Lung (tissue), 12 donors: ENCODE results near the gene NOP9. TPM values are rescaled to one million over a fixed set of nuclear protein-coding genes. Genes with fewer than 3 reads are reported as not detected.

ENCODE experiments used
- ATAC-seq: fragments of 200-7000 bp; cut with Tn5 transposase; one replicate; pipeline ENCODE4 v1.9.1; 2020; ENCODE audit warnings: moderate number of reproducible peaks; ENCODE audit not compliant: insufficient read depth, low FRiP score
- DNase-seq, 3 donors: peaks; one replicate each; pipeline ENCODE4 v3.0.0-alpha.2; 2013 to 2017
- H3K27ac ChIP-seq, 2 donors: one replicate each; pipeline ENCODE4 v1.5.1; 2013; ENCODE audit warnings: mild to moderate bottlenecking in 2 of 2, moderate library complexity in 2 of 2, control low read depth in 1 of 2, inconsistent platforms in 1 of 2, low read depth in 1 of 2, low read length in 1 of 2
- H3K27me3 ChIP-seq, 3 donors: one replicate each; pipeline ENCODE4 v1.5.1; 2013; ENCODE audit warnings: low read length in 2 of 3; ENCODE audit not compliant: control insufficient read depth in 3 of 3, insufficient read depth in 3 of 3
- H3K36me3 ChIP-seq, 4 donors: one replicate each; pipeline ENCODE4 v1.5.1; 2013; ENCODE audit warnings: low read length in 4 of 4, mild to moderate bottlenecking in 1 of 4, moderate library complexity in 1 of 4; ENCODE audit not compliant: control insufficient read depth in 4 of 4, insufficient read depth in 4 of 4
- H3K4me1 ChIP-seq, 5 donors: one replicate each; pipeline ENCODE4 v1.5.1; 2013; ENCODE audit warnings: low read length in 5 of 5, mild to moderate bottlenecking in 2 of 5, moderate library complexity in 1 of 5; ENCODE audit not compliant: control insufficient read depth in 5 of 5, insufficient read depth in 5 of 5
- H3K4me3 ChIP-seq: one replicate; pipeline ENCODE4 v1.5.1; 2013; ENCODE audit warnings: mild to moderate bottlenecking, control low read depth, moderate library complexity
- H3K9ac ChIP-seq, 2 donors: one replicate each; pipeline ENCODE4 v1.5.1; 2013; ENCODE audit warnings: low read length in 2 of 2, control low read depth in 1 of 2; ENCODE audit not compliant: insufficient read depth in 1 of 2
- H3K9me3 ChIP-seq, 4 donors: one replicate each; pipeline ENCODE4 v1.5.1; 2013; ENCODE audit warnings: low read length in 3 of 4, mild to moderate bottlenecking in 1 of 4, moderate library complexity in 1 of 4; ENCODE audit not compliant: control insufficient read depth in 4 of 4, insufficient read depth in 3 of 4
- WGBS, 2 donors: extraction: QIAGEN DNeasy Blood & Tissue Kit; methylation state at CpG; one replicate each; pipeline ENCODE4 v1.1.7; 2013; 5-methylcytosine and 5-hydroxymethylcytosine counted together
- polyA plus RNA-seq, 2 donors: library from polyadenylated mRNA; stranded (reverse); fragments of 200-250 nt; gene quantifications; one replicate each; pipeline ENCODE4 v1.2.1, GENCODE V29; 2013
- total RNA-seq, 2 donors: library from RNA; depleted of rRNA in 1 of 2; stranded (reverse); fragments of >200 nt in 1 of 2; gene quantifications; one replicate each; pipeline ENCODE4 v1.2.1, GENCODE V29; 2014 to 2021
- TF ChIP-seq, protein P1 (sequence below): IDR thresholded peaks from 2 replicates; pipeline ENCODE4 v1.5.1; 2012; ENCODE audit warnings: mild to moderate bottlenecking; ENCODE audit errors: control extremely low read depth, extremely low read depth
- donor health status: control.
- donor health status: control.
- donor health status: Bipolar disorder and iron deficiency.
- donor health status: healthy.
- donor health status: DM: yes; HTN: yes; CAD: no.

Gene NOP9
- total and polyA plus RNA-seq, 4 donors = 12.1 to 25.9 (median 13.8) TPM

DNA sequence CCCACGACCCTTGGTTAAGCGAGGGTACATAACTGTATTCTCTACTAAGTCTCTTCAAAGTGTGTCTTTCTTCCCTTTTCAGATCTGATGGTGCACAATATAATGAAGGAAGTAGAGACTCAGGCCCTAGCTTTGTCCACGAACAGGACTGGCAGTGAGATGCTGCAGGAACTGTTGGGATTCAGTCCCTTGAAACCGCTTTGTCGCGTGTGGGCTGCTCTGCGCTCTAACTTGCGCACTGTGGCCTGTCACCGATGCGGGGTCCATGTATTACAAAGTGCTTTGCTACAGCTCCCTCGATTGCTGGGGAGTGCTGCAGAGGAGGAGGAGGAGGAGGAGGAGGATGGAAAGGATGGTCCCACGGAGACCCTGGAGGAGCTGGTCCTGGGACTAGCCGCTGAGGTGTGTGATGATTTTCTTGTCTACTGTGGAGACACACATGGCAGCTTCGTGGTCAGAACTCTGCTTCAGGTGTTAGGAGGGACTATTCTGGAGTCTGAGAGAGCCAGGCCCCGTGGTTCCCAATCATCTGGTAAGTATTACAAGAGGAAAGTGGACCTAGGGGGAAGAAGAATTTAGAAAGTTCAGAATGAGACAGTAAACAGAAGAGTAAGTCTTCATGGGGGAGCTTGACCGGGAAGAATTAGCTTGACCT, 803 bp downstream of the NOP9 start:
- no peak for ATAC-seq
- peaks cover 8 to 48% (median 40%) of the 10 kb centered on the region in 4 donors for H3K36me3 ChIP-seq
- WGBS, 2 donors = 30 to 36% methylated on average over 16 of the region's 16 CpGs
- peak overlapping the region; percentile 76 to 88 for H3K27ac ChIP-seq
- peak overlapping the region; percentile 80 for H3K4me3 ChIP-seq
- no peaks in the 10 kb centered on the region for H3K9me3 ChIP-seq
- TF ChIP-seq, protein P1, sequence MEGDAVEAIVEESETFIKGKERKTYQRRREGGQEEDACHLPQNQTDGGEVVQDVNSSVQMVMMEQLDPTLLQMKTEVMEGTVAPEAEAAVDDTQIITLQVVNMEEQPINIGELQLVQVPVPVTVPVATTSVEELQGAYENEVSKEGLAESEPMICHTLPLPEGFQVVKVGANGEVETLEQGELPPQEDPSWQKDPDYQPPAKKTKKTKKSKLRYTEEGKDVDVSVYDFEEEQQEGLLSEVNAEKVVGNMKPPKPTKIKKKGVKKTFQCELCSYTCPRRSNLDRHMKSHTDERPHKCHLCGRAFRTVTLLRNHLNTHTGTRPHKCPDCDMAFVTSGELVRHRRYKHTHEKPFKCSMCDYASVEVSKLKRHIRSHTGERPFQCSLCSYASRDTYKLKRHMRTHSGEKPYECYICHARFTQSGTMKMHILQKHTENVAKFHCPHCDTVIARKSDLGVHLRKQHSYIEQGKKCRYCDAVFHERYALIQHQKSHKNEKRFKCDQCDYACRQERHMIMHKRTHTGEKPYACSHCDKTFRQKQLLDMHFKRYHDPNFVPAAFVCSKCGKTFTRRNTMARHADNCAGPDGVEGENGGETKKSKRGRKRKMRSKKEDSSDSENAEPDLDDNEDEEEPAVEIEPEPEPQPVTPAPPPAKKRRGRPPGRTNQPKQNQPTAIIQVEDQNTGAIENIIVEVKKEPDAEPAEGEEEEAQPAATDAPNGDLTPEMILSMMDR = no peak
- H3K9ac ChIP-seq = peak overlapping the region; percentile 69 to 75
- H3K4me1 ChIP-seq = peaks cover 2 to 19% (median 13%) of the 10 kb centered on the region in 5 donors
- H3K27me3 ChIP-seq = no peaks in the 10 kb centered on the region
- no peak for DNase-seq

DNA sequence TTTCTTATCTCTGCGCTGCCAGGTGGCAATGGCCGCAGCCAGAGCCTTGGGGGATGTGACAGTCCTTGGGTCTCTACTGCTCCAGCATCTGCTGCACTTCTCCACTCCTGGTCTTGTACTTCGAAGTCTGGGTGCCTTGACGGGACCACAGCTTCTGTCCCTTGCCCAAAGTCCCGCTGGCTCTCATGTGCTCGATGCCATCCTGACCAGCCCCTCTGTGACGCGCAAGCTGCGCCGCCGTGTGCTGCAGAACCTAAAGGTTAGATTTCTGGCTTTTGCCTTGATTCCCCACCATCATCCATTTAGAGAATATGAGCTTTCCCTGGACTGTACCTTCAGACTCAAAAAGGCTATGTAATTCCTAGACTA, 4.4 kb downstream of the NOP9 start:
- Histone ChIP-seq H3K27ac (no peak overlapping the region), H3K4me3 (no peak overlapping the region), H3K36me3 (peaks cover 11 to 56% (median 50%) of the 10 kb centered on the region in 4 donors), H3K9ac (no peak overlapping the region), H3K27me3 (no peaks in the 10 kb centered on the region), H3K9me3 (no peaks in the 10 kb centered on the region), H3K4me1 (peaks cover 0 to 15% (median 10%) of the 10 kb centered on the region in 5 donors)
- DNase-seq = no peak
- TF ChIP-seq, protein P1 = no peak
- WGBS, 2 donors = 98% methylated on average over 11 of the region's 11 CpGs
- no peak for ATAC-seq

DNA sequence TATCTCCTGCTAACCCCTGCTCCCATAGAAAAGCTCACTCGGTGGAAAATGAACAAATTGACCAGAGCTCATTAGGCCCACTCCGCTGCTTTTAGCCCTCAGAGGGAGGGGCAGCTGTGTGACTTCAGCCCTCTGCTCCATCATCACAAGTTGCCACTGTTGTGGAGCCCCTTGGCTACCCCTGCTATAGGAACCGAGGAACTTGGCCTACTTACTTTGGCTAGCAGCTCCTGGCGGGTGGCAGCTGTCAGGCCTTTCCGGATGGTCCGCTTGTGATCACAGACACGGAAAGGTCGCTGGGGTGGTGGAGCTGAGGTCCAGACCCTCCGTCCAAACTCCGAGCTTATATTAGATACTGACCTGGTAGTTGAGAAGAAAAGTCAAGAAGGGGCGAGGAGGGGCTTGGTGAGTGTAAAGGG, 7.5 kb downstream of the NOP9 start:
- Histone ChIP-seq H3K9ac (no peak overlapping the region), H3K9me3 (no peaks in the 10 kb centered on the region), H3K27ac (no peak overlapping the region), H3K4me1 (peaks cover 4 to 23% (median 9%) of the 10 kb centered on the region in 5 donors), H3K36me3 (peaks cover 11 to 50% (median 43%) of the 10 kb centered on the region in 4 donors), H3K4me3 (no peak overlapping the region), H3K27me3 (no peaks in the 10 kb centered on the region)
- ATAC-seq = no peak
- 85 to 87% methylated on average over 11 of the region's 11 CpGs for WGBS, 2 donors
- DNase-seq = no peak
- TF ChIP-seq, protein P1 = no peak
